ENCODE data around the gene SURF1. TPM values are rescaled to one million over a fixed set of nuclear protein-coding genes. Genes with fewer than 3 reads are reported as not detected.
"Not testable (repeated sequence)": the region's sequence is repeated elsewhere in the genome, so short reads cannot be mapped to it uniquely, and the experiment has no call there.

Gene SURF1
- total RNA-seq, 2 donors from 2014 or later = 27.7 to 30.2 TPM

DNA sequence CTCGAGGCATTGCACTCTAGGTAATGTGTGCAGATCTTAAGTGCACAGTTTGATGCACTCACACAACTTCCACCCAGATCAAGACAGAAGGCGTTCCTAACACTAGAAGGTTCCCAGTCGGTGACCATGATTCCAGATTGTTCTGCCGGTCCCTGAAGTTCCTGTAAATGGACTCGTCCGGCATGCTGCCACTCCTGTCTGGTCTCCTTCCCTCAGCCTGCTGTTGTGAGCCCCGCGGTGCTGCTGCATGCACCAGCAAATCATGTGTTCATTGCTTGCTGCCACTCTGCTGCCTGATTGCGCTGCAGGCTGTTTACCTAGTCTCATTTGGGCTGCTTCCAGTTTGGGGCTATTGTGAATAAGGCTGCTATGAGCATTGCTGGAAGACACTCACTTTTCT is 31.4 kb upstream of the SURF1 start:
- no peak for DNase-seq (ENCODE audit: low spot score)
- intact Hi-C loops (cut with DNase I) = no loop called here

DNA sequence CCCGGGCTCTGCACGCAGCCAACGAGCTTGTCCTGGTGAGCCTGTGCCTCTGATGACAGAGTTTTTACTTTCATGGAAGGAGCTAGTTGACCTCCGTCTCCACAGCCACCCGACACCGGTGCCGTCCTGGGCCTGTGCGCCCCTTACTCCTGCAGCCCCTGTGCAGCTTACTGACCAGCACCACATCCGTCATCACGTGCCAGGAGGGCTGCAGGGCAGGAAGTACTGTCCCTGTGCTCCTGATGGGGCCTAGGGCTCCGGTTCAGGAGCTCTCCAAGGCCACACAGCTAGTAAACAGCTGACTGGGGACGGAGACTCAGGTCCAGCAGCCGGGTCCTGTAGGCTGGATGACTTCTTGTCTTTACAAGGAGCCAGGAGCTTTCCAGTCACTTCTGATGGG is 30.1 kb upstream of the SURF1 start:
- DNase-seq (ENCODE audit: low spot score) = no peak
- intact Hi-C loops (cut with DNase I) = no loop called here

DNA sequence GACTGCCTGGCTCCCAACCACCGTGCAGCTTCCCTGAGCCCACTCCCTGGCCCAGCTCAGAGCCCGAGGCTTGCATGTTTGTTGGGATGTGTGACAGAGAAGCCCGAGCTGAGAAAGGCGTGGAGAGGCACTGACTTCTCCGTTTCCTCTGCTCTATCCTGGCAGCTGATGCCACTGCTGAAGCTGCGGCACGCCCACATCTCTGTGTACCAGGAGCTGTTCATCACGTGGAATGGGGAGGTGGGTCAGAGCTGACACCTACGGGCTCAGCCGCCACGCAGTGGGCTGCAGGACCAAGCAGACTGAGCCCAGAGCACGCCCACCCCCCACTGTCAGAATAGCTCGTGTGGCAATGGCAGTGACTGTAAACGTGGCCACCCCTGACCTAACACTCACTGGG is 29.2 kb upstream of the SURF1 start:
- no peak for DNase-seq (ENCODE audit: low spot score)

DNA sequence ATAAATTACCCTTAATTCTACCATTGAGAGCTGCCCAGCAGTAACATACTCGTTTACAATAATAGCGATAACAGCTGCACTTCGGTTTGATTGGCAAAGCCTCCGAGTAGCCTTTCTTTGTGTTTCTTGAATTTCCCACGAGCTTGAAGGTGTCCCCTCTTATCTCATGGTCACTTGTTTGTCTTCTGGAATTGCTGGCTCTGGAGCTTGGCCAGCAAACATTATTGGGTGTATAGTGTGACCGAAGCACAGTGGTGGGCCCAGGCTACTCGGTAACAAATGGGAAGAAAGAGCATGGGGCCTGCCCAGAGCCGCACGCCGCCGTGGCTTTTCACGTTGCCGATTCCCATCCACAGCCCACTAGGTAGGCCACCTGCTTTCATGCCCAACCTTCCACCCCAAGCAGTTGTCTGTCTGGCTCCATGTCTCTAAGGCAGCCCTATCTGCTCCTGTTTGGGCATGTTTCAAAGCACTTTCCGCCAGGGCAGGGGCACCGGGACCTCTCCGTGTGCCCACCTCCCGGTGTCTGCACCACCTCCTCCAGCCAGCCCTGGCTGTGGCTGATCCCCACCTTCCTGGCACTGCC is 28.5 kb upstream of the SURF1 start:
- intact Hi-C loops (cut with DNase I) = no loop called here

More for the DNA sequence above, 29.2 kb upstream of the SURF1 start:
- intact Hi-C loops (cut with DNase I) = no loop called here

DNA sequence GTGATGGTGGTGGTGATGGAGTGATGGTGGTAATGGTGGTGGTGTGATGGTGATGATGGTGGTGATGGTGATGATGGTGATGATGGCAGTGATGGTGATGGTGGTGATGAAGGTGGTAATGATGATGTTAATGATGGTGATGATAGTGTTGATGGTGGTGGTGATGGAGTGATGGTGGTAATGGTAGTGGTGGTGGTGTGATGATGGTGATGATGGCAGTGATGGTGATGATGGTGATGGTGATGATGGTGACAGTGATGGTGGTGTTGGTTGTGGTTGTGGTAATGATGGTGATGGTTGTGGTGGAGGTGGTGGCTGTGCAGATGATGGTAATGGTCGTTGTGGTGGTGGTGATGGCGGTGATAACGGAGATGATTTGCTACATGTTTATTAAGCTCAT is 27.2 kb upstream of the SURF1 start:
- DNase-seq (ENCODE audit: low spot score) = no peak
- intact Hi-C loops (cut with DNase I) = no loop called here

More for the DNA sequence above, 28.5 kb upstream of the SURF1 start:
- no peak for DNase-seq (ENCODE audit: low spot score)

DNA sequence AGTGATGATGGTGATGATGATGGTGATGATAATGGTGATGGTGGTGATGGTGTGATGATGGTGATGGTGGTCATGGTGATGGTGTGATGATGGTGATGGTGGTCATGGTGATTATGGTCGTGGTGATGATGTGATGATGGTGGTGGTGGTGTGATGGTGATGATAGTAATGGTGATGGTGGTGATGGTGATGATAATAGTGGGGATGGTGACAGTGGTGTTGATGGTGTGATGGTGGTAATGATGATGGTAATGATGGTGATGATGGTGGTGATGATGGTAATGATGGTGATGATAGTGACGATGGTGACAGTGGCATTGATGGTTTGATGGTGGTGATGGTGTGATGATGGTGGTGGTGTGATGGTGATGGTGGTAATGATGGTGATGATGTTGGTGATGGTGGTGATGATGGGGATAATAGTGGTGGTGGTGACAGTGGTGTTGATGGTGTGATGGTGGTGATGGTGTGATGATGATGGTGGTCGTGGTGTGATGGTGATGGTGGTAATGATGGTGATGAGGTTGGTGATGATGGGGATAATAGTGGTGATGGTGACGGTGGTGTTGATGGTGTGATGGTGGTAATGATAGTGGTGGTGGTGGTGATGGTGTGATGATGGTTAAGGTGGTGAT is 26.3 kb upstream of the SURF1 start:
- intact Hi-C loops (cut with DNase I) = no loop called here
- no peak for DNase-seq (ENCODE audit: low spot score)

DNA sequence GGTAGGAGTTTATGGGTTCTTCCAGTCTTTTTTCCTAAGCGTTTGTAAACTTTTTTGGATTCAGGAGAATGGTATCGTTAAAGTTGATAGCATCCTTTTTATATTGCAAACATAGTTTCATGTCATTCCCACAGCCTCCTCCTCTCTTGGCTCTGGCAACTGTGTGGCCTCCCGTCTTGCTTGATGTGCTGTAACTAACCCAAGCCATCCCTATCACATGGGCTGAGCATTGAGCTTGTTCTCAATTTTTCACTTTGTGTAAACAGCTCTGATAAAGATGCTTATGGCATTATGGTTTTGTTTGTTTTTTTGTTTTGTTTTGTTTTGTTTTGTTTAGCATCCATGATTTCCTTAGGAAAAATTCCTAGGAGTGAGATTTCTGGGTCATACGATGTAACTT is 24.4 kb upstream of the SURF1 start:
- intact Hi-C loops (cut with DNase I) = no loop called here
- DNase-seq (ENCODE audit: low spot score) = no peak

DNA sequence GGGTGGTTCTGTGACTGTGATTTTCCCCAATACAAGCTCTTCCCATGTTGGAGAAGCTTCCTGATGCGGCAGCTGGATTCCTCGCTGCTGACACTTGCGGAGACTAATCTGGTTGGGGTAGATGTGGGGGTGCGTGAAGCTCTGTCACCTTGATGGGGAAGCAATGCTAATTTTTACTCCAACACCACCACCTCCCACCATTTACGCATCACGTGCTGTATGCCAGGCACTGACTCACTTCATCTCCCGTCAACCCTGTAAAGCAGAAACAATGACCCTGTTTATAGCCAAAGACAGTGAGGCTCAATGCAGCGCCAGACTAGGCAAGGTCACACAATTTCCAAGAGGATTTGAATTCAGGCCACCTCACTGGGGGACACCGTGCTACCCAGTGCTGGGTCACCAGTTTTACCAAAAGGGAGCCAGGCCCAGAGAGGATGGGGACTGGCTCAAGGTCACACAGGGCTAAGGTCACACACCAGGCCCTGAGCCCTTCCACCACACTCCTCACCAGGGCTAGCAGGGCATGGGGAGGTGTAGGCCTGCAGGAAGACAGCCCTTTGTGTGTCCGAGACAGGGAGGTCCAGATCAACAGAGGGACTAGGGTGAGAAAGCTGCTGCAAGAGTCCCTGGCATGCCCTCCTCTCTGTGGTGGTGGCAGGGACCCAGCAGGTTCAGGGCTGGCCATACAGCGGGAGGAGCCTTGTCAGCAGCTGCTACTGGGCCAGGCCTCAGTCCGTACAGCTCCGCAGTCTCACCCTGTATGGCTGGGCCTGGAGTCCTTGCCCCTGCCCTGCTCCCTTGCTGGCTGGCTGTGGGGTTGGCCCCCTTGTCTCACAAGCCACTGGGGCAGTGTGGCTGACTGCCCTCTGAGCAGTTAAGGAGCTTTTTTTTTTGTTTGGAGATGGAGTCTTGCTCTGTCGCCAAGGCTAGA is 23.1 kb upstream of the SURF1 start:
- intact Hi-C loops (cut with DNase I) = no loop called here

DNA sequence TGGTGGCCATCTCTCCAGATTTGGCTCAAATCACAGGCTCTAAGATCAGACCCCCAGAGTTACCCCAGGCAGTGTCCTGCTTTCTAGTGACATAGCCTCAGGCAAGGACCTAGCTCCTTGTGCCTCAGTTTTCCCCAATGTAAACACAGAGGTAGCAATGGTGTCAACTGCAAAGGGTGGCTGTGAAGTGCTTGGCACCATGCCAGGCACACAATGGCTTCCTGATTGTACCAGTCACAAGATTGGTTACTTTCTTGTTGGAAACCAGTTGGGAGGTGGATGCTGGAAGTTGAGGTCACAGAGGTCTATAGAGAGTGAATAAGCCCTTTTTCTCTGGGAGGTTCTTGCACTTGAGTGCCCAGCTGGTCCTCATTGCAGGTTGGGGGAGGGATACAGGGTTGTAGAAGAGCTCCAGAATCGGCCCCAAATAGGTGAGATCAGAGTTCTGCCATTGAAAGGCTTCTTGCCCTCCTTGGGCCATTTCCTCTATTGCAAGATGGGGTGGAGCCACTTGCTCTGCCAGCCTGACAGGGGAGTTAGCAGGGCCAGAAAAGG is 22.2 kb upstream of the SURF1 start:
- intact Hi-C loops (cut with DNase I) = no loop called here
- no peak for DNase-seq (ENCODE audit: low spot score)

More for the DNA sequence above, 23.1 kb upstream of the SURF1 start:
- no peak for DNase-seq (ENCODE audit: low spot score)

DNA sequence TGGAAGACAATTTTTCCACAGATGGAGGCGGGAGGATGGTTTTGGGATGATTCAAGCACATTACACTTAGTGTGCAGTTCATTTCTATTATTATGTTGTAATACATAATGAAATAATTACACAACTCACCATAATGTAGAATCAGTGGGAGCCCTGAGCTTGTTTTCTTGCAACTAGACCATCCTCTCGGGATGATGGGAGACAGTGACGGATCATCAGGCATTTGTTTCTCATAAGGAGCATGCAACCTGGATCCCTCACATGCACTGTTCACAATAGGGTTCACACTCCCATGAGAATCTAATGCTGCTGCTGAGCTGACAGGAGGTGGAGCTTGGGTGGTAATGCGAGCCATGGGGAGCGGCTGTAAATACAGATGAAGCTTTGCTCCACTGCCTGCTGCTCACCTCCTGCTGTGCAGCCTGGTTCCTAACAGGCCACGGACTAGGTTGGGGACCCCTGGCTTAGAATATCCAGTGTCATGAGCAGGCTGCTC is 21.5 kb upstream of the SURF1 start:
- intact Hi-C loops (cut with DNase I) = no loop called here
- no peak for DNase-seq (ENCODE audit: low spot score)

DNA sequence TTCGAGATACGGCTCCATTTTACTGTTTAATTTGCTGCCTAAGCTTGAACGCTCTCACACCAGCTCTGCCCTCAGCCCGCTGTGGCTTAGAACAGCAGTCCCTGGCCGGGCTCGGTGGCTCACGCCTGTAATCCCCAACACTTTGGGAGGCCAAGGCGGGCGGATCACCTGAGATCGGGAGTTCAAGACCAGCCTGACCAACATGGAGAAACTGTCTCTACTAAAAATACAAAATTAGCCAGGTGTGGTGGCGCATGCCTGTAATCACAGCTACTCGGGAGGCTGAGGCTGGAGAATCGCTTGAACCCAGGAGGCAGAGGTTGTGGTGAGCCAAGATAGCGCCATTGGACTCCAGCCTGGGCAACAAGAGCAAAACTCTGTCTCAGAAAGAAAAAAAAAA is 21.0 kb upstream of the SURF1 start:
- DNase-seq (ENCODE audit: low spot score); intact Hi-C loops (cut with DNase I): not testable (repeated sequence)

DNA sequence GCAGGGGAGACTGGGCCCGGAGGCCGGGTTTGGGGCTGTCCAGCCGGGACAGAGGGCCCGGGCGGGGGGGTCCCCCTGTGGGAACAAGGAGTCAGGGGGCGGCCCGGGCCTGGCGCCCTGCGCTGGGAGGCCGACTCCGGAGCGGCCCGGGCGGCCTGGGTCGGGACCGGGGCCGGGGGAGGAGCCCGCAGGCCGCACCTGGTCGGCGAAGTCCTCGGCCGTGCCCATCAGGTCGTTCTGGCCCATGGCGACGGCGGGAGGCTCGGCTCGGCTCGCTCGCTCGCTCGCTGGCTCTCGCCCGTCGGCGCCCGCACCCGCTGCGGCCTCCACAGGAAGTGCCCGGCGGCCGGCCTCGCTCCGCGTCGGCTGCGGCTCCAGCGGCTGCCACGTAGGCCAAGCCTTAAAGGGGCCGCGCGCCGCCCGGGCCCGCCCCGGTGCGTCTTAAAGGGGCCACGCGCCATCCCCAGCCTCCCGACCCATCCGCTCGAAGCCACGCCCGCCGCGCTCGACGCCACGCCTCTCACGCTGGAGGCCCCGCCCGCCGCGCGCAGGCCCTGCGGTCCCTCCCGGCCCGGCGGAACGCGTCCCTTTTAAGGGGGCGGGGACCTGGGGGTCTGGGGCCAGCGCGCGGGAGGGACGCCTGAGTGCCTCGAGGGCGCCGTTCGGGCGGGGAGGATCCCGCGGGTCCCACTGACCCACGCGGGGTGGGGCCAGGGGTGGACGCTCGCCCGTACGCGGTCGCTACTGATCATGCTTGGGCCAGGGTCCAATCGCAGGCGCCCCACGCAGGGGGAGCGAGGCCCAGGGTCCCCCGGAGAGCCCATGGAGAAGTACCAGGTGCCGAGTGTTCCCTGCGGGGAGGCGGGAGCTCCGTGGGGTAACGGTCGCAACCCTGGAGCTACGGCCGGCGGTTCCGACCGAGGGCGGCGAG is 19.7 kb upstream of the SURF1 start, which contains the start of the genes STKLD1 and SURF4:
Gene STKLD1, plus strand, starts transcription at position 643 of the 931 bp plus-strand sequence. Its CDS starts 108 bp downstream, at position 751.
Gene SURF4, minus strand, starts transcription at position 337 of the 931 bp plus-strand sequence. Its CDS starts 91 bp downstream, at position 246.
- intact Hi-C loops (cut with DNase I) = no loop called here
- DNase-seq (ENCODE audit: low spot score) = peak; percentile 99

DNA sequence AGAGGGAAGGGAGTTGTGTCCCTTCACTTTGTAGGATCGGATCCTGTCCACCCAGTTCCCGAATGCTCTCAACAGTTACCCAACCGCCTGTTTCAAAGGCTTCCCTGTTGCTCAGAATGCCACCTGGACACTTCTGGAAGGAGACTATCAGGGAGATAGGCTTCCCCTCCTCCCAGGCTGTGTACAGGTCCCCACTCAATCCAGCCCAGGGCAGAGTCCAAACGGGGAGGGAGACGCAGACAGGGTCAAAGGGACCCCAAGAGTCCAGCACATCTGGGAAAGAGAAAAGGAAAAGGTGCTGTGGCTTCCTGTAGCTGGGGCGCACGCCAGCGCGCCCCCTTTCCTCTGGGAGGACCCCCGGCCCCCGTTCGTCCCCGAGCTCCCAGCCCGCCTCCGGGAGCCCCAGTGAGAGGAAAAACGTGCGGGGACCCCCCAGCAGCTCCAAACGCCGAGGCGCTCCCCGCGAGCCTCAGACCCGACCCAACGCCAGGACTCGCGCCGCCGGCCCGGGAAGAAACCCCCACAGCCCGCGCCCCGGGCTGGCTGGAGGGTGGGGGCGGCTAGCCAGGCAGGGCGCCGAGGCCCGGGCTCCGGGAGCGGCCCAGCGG is 18.9 kb upstream of the SURF1 start:
- intact Hi-C loops (cut with DNase I) = no loop called here
- no peak for DNase-seq (ENCODE audit: low spot score)

DNA sequence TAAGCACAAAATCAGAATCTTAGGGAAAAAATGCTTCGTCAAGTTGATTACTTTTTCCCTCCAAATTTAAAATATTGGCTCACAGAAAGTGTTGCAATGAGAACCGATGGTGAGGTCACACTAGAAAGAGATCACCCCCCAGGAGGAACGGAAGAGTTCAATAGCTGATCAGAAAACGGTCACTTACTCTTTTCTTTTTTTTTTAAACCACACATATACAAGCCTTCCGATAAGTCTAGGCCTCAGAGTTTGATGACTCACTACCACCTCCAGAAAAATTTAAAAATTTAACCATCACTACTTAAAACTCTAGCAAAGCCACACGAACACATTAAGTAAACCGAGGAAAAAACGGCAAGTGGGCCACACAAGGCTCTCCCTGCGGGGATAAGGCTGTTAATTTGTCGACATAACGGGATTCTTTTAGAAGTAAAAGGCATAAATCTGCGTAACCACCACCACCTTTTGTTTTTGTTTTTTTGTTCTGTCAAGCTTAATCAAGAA is 18.4 kb upstream of the SURF1 start:
- intact Hi-C loops (cut with DNase I) = no loop called here
- no peak for DNase-seq (ENCODE audit: low spot score)

DNA sequence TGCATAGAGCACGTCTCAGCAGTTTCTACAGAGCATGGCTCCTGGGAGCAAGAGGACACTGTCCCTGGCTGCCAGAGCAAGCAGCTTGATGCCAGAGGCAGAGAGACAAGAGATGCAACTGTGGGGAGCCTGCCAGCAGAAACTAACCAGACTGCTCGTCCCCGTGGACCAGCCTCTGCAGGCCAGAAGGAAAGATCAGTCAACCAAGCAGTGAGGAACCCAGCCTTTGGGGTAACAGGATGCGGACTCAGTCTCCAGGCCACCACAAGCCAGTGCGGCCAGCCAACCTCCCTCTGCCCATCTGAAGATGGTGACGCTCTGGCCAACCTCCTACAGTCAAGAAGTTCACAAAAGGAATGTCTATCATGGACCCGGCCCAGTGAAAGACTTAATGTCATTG is 15.9 kb upstream of the SURF1 start:
- intact Hi-C loops (cut with DNase I) = no loop called here
- no peak for DNase-seq (ENCODE audit: low spot score)

DNA sequence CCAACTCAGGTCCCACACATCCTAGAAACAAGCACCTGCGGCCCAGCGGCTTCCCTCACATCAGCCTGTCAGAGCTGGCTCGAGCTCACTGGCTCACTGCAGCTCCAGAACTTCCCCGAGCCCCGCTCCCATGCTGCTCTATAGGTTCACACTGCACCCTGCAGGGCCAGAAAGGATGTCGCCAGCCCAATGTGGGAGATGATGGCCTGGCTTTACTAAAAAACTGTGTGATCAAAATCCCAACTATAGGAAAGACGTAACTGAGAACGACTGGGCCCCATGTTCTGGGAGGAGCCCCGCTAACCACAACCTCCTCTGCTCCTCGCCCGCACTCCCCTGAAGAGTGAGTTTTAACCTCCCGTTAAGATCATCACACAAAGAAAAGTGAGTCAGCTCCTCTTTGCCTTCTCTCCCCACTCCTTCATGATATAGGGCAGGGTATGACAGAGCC is 15.0 kb upstream of the SURF1 start:
- intact Hi-C loops (cut with DNase I) = no loop called here
- no peak for DNase-seq (ENCODE audit: low spot score)

DNA sequence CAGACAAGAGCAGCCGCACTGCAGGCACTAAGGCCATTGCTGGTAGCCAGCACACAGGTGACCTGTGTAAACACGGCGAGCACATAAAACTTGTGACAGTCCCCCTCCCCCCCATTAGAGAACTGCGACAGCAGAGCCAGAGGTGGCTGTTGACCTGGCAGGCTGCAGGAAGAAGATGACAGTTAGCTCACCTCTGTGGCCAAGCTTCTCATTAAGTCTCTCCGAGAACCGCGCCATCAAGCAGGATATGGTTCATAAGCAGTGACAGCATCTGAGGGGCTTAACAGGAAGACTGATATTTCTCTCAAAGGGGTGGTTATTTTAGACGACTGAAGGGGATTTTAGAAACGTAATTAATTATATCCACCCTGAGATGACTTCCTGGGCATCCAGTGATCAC is 14.4 kb upstream of the SURF1 start:
- DNase-seq (ENCODE audit: low spot score) = no peak
- intact Hi-C loops (cut with DNase I) = no loop called here

DNA sequence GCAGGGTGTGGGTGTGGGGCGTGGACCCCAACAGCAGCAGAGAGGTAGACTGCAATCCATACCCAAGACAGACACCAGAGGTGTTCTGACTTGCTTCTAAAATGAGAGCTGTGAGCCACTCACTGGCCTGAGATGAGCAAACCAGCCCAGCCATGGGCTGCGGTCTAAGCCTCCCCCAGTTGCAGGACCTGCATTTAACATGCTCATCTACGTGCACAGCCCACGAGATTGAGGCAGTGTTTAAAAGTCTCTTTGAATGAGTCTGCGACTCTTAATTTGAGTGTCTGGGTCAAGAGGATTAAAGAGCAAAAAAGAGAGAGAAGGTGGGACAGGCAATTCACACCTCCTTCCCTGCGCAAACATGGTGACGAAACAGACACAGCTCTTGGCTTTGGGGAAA is 13.6 kb upstream of the SURF1 start:
- no peak for DNase-seq (ENCODE audit: low spot score)
- intact Hi-C loops (cut with DNase I) = no loop called here

Data from posterior vena cava (tissue), 2 donors.